Measurements from ENCODE around the gene ANKRD61. TPM values are rescaled to one million over a fixed set of nuclear protein-coding genes. Genes with fewer than 3 reads are reported as not detected.

ANKRD61 gene
- total RNA-seq, 1 donor from 2014 or later = not detected

DNA sequence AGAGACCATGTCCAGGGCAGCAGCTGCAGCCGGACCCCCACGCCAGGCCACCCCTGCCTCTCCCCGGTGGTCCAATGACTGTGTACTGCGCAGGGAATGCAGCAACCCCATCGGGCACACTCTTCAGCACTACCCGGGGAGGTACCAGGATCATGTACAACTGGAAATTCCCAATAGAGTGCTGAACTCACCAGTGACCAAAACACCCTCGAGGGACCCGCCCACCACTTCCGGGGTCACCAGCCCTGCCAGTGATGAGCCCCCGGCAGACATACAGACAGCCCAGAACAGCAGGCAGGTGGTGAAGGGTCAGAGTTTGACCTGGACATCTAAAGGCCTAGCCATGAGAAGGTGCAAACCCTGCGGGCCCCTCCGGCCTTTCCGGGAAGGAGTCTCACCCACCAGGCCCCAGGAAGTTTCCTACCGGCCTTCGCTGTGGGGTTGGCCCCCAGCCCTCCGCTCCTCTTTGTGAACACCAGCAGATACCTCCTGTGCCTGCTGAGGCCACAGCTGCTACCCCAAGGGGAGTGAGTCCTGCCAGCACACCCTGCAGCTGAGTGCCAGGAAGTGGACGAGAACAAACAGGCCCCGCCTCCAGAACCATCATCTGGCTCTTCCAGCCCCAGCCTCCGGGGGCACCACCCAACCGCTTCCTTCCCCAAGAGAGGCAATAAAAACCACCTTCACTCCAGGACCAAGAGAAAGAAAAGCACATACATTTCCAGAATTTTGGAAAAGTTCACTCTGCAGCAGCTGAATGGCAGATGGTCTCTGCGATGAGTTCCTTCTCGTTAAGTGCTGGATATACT, 5.0 kb upstream of the ANKRD61 start:
- Mint-ChIP-seq H3K4me1 (no peaks in the 10 kb centered on the region), H3K36me3 (peaks cover 48% of the 10 kb centered on the region), H3K9me3 (no peaks in the 10 kb centered on the region), H3K4me3 (no peak overlapping the region), H3K27me3 (ENCODE audit: insufficient read depth, low read depth) (no peaks in the 10 kb centered on the region), H3K27ac (no peak overlapping the region)
- Histone ChIP-seq H3K79me2 (ENCODE audit: low read depth) (no peaks in the 10 kb centered on the region), H3K27me3 (no peaks in the 10 kb centered on the region), H3K4me1 (no peaks in the 10 kb centered on the region), H3K4me3 (no peak overlapping the region), H3K4me2 (no peak overlapping the region), H3K36me3 (peaks cover 15% of the 10 kb centered on the region), H3K27ac (no peak overlapping the region), H4K20me1 (ENCODE audit: low read depth) (peaks cover 14% of the 10 kb centered on the region), H3K9me3 (ENCODE audit: low read depth) (no peaks in the 10 kb centered on the region), H3F3A (ENCODE audit: low read depth) (peaks cover 46% of the 10 kb centered on the region), H3K9ac (no peak overlapping the region), H2AFZ (replicated peaks) (no peak overlapping the region)
- DNase-seq (ENCODE audit: low spot score) = peak; percentile 50
- no peak for TF ChIP-seq EZH2 (IDR thresholded peaks at IDR 0.05)
- TF ChIP-seq, protein P1, sequence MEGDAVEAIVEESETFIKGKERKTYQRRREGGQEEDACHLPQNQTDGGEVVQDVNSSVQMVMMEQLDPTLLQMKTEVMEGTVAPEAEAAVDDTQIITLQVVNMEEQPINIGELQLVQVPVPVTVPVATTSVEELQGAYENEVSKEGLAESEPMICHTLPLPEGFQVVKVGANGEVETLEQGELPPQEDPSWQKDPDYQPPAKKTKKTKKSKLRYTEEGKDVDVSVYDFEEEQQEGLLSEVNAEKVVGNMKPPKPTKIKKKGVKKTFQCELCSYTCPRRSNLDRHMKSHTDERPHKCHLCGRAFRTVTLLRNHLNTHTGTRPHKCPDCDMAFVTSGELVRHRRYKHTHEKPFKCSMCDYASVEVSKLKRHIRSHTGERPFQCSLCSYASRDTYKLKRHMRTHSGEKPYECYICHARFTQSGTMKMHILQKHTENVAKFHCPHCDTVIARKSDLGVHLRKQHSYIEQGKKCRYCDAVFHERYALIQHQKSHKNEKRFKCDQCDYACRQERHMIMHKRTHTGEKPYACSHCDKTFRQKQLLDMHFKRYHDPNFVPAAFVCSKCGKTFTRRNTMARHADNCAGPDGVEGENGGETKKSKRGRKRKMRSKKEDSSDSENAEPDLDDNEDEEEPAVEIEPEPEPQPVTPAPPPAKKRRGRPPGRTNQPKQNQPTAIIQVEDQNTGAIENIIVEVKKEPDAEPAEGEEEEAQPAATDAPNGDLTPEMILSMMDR (IDR thresholded peaks at IDR 0.05) = peak; percentile 41

DNA sequence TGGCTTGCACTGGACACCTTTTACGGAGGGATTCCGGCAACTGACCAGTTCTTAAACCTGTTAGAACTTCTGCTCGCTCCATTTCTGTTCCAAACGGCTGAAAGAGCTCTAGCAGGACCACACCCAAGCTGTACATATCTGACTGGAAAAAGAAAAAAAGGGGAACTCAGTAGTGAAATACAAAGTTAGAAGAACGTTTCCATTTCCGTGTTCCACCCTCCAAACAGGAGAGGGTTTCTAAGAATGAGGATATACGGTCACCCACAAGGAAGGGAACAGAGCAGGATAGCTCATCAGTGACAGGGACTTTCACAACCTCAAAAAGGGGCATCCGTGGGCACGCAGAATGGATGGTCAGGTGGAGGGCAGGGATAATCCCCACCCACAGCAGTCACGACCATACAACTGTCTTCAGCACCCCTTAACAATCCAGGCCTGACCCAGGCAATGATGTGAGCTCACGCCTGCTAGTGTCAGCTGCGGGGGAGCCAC, 4.3 kb upstream of the ANKRD61 start:
- H3K27ac Mint-ChIP-seq = no peak overlapping the region

DNA sequence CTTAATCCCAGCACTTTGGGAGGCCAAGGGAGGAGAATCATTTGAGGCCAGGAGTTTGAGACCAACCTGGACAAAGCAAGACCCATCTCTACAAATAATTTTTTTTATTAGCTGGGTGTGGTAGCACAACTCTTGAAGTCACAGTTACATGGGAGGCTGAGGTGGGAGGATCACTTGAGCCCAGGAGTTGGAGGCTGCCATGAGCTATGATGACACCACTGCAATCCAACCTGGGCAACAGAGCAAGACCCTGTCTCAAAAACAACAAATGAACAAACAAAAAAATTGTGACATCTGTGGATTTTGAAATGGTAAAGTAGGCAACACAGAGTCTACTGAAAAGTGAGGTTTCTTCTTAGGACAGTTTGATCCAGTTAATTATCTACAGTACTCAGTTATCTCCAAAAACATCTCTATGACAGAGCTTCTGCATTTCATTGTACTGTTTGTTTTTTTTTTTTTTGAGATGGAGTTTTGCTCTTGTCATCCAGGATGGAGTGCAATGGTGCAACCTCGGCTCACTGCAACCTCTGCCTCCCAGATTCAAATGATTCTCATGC, 3.3 kb upstream of the ANKRD61 start:
- Histone ChIP-seq H3K4me1 (no peaks in the 10 kb centered on the region), H3K79me2 (ENCODE audit: low read depth) (peaks cover 8% of the 10 kb centered on the region), H3K4me2 (no peak overlapping the region), H3F3A (ENCODE audit: low read depth) (peaks cover 44% of the 10 kb centered on the region), H3K9ac (no peak overlapping the region), H3K4me3 (no peak overlapping the region), H4K20me1 (ENCODE audit: low read depth) (peaks cover 20% of the 10 kb centered on the region), H3K27me3 (no peaks in the 10 kb centered on the region), H2AFZ (replicated peaks) (no peak overlapping the region), H3K9me3 (ENCODE audit: low read depth) (no peaks in the 10 kb centered on the region), H3K27ac (no peak overlapping the region), H3K36me3 (peaks cover 7% of the 10 kb centered on the region)
- Mint-ChIP-seq H3K36me3 (peaks cover 39% of the 10 kb centered on the region), H3K27me3 (ENCODE audit: insufficient read depth, low read depth) (peaks cover under 1% of the 10 kb centered on the region), H3K4me3 (no peak overlapping the region), H3K9me3 (no peaks in the 10 kb centered on the region), H3K27ac (no peak overlapping the region), H3K4me1 (no peaks in the 10 kb centered on the region)
- TF ChIP-seq EZH2 (IDR thresholded peaks at IDR 0.05) = no peak
- TF ChIP-seq, protein P1 (IDR thresholded peaks at IDR 0.05) = no peak
- TF ChIP-seq EZH2phosphoT487 (IDR thresholded peaks at IDR 0.05) = no peak
- DNase-seq (ENCODE audit: low spot score) = no peak

More for the DNA sequence above, 4.3 kb upstream of the ANKRD61 start:
- Histone ChIP-seq H3K79me2 (ENCODE audit: low read depth) (no peaks in the 10 kb centered on the region), H3K27ac (no peak overlapping the region), H3K27me3 (no peaks in the 10 kb centered on the region), H3K9me3 (ENCODE audit: low read depth) (no peaks in the 10 kb centered on the region), H3K9ac (no peak overlapping the region), H4K20me1 (ENCODE audit: low read depth) (peaks cover 14% of the 10 kb centered on the region), H3K4me1 (no peaks in the 10 kb centered on the region), H3K4me3 (no peak overlapping the region), H3F3A (ENCODE audit: low read depth) (peaks cover 43% of the 10 kb centered on the region), H2AFZ (replicated peaks) (no peak overlapping the region), H3K36me3 (peaks cover 13% of the 10 kb centered on the region), H3K4me2 (no peak overlapping the region)
- Mint-ChIP-seq H3K4me1 (no peaks in the 10 kb centered on the region), H3K36me3 (peaks cover 45% of the 10 kb centered on the region), H3K4me3 (no peak overlapping the region), H3K9me3 (no peaks in the 10 kb centered on the region), H3K27me3 (ENCODE audit: insufficient read depth, low read depth) (no peaks in the 10 kb centered on the region)
- DNase-seq (ENCODE audit: low spot score) = no peak
- TF ChIP-seq, protein P1 (IDR thresholded peaks at IDR 0.05) = no peak
- TF ChIP-seq EZH2 (IDR thresholded peaks at IDR 0.05) (no peak), EZH2phosphoT487 (IDR thresholded peaks at IDR 0.05) (no peak)
